Left colon (tissue), 2 donors: ENCODE data around the gene TMEM40. TPM values are rescaled to one million over a fixed set of nuclear protein-coding genes. Genes with fewer than 3 reads are reported as not detected.

Experiments used
- ATAC-seq: fragments of 200-7000 bp; cut with Tn5 transposase; one replicate; pipeline ENCODE4 v1.9.1; 2020; ENCODE audit warnings: mild to moderate bottlenecking, moderate library complexity
- DNase-seq, 2 donors: peaks; one replicate each; pipeline ENCODE4 v3.0.0-alpha.2; 2020
- intact Hi-C, 2 donors: fragments of 100-400 bp; cut with DNase I in 1 of 2; cut with micrococcal nuclease in 1 of 2; formaldehyde crosslinking; loops; one replicate each; pipeline versions ENCODE4 v1.11.2 to v1.14.0; 2022; cut with DNase I, micrococcal nuclease
- total RNA-seq, 2 donors: library from RNA; stranded (reverse); fragmentation: NEBNext Ultra II Directional; extraction: Animal tissue kit (Norgen Biotek cat#: 25700); gene quantifications; one replicate each; pipeline ENCODE4 v1.2.1, GENCODE V29; 2021
- donor health status: DM: no; HTN: no; CAD: no.
- donor health status: DM: yes; HTN: yes; CAD: no.

TMEM40 gene
- total RNA-seq, 2 donors from 2014 or later = not detected

DNA sequence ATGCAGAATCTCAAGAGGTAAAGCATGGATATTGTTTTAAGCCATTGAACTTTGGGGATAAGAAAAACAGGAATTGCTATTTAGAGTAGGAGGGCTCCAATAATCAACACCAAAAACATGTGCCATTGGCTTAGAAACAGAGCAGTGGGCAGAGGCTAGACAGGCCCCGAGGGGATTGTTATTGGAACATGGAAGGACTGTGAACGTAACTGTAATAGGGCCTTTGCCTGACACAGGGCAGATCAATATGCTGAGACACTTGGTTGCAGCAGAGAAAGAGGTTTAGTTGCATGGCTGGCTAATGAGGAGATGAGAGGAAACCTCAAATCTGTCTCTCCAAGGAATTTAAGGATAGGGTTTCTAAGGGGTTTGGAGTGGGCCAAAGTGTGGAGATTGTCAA lies 58.3 kb downstream of the TMEM40 start:
- intact Hi-C loops = no loop called here
- ATAC-seq = no peak

DNA sequence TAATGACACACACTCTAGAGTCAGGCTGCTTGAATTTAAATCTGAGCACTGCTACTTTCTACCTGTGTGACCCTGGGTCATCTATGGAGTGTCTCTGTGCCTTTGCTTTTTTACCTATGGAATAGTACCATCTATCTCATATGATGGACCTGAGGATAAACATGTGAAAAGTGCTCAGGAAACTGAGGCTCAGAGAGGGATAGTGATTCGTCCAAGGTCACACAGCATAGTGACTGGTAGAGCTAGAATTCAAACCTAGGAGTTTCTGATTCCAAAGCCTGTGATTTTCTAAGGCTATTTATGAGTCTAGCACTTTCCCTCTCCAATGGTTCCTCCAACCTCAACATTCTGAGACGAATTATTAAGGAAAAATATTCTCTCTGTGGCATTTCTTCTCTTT lies 63.1 kb downstream of the TMEM40 start:
- no peak for DNase-seq
- ATAC-seq = no peak
- intact Hi-C loops = no loop called here

More for the DNA sequence above, 58.3 kb downstream of the TMEM40 start:
- no peak for DNase-seq

DNA sequence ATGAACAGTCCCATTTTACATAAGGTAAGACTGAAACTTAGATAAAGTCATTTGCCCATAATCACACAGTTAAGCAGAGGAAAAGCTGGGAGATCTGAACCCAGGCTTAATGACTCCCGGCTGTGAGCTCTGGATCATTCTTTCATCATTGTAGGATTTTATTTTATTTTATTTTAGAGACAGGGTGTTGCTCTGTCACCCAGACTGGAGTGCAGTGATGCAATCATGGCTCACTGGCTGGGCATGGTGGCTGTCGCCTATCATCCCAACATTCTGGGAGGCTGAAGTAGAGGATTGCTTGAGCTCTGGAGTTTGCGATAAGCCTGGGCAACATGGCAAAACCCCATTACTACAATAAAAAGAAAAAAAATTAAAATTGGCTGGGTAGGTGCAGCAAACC lies 63.9 kb downstream of the TMEM40 start:
- DNase-seq (no peak), ATAC-seq (no peak)
- intact Hi-C loops = no loop called here

DNA sequence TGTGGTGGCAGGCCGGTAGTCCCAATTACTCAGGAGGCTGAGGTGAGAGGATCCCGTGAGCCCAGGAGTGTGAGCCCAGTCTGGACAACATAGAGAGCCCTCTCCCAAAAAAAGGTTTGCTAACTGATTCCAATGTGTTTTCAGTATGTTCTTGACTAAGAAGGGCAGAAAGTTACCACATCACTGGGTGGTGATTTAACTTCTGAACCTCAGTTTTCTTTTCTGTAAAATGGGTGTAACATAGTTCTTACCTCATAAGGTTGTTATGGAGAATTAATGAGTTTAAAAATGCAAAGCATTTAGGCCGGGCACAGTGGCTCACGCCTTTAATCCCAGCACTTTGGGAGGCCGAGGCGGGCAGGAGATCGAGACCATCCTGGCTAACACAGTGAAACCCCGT lies 66.6 kb downstream of the TMEM40 start:
- DNase-seq = no peak
- no peak for ATAC-seq
- intact Hi-C loops = no loop called here

DNA sequence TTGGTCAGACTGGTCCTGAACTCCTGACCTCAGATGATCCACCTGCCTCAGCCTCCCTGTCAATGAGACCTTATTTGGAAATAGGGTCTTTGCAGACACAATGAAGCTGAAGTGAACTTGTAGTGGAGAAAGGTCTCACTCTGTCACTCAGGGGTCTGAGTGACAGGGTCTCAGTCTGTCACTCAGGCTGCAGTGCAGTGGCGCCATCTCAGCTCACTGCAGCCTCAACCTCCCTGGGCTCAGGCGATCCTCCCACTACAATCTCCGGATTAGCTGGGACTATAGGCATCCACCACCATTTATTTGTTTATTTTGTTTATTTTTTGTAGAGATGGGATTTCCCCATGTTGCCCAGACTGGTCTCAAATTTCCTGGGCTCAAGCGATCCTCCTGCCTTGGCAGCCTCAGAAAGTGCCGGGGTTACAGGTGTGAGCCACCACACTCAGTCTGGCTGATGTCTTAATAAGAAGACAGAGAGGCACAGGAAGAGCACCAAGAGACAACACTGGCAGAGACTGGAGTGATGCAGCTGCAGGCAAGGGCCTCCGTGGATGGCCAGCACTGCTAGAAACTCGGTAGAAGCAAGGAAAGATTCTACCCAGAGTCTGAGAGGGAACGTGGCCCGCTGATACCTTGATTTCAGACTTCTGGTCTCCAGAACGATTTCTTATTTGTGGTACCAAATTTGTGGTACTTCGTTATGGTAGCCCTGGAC lies 68.9 kb downstream of the TMEM40 start:
- DNase-seq = no peak
- intact Hi-C loops = no loop called here
- no peak for ATAC-seq

DNA sequence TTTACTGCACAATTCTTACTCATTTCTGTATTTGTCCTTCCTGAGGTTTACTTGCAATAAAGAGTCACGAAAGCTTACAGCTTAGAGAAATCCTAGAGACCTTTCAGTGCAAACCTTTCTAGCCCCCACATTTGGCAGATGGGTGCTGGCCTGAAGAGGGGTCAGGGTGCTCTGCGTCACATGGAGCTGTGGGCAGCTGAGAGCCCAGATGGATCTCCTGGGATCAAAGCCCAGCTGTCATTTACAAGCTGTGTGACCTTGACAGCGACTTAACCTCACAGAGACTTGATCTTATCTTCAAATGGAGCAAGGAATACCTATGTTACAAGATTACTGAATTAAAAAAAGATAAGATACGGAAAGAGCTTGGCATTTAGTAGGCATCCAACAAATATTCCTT lies 71.1 kb downstream of the TMEM40 start:
- intact Hi-C loops = no loop called here
- DNase-seq = no peak
- ATAC-seq = no peak

DNA sequence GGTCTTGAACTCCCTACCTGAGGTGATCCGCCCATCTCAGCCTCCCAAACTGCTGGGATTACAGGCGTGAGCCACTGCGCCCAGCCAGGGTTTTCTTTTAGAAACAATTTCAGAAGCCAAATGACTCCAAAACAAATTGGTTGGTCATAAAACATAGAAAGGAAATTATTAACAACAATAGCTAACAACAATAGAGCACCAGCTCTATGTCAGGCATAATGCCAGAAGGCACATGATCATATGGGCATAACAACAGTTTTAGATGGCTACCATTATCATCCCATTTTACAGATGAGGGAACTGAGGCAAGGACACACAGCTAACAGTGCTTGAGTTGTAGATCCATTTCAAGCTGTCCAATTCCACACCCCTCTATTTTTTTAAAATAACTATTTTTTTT lies 73.0 kb downstream of the TMEM40 start:
- intact Hi-C loops = no loop called here
- no peak for DNase-seq
- no peak for ATAC-seq

Other genes with a start within 250 kb of the TMEM40 start
- gene MKRN2OS, start 213.8 kb downstream of the TMEM40 start, total RNA-seq = 1 to 10 TPM; 4.4 to 6.9 TPM
- 10 to 100 TPM; 17.2 to 21.6 TPM for gene MKRN2, start 202.2 kb downstream of the TMEM40 start, total RNA-seq
- gene RAF1, start 95.1 kb downstream of the TMEM40 start, total RNA-seq = 10 to 100 TPM; 75.3 to 80.5 TPM
- gene CAND2, start 37.4 kb upstream of the TMEM40 start, total RNA-seq = 1 to 10 TPM in 1 of 2 donors, under 1 TPM in 1; 0.64 to 2.2 TPM
- 1,000 to 10,000 TPM; 1,145 to 1,173 TPM for gene RPL32, start 82.3 kb upstream of the TMEM40 start, total RNA-seq